ENCODE measurements around the gene AIFM2. TPM values are rescaled to one million over a fixed set of nuclear protein-coding genes. Genes with fewer than 3 reads are reported as not detected.

Gene AIFM2
- total and polyA plus RNA-seq, 5 experiments from 2014 or later, result 0.80 to 6.2 (median 1.5) TPM

Other genes with a start within 250 kb of the AIFM2 start
- gene MACROH2A2, start 80.0 kb downstream of the AIFM2 start, total RNA-seq, result 1 to 10 TPM; 6.7 to 7.2 TPM
- 1 to 10 TPM; 6.1 to 7.1 (median 6.3) TPM for gene MACROH2A2, start 80.0 kb downstream of the AIFM2 start, polyA plus RNA-seq
- 10 to 100 TPM; 34.5 to 35.3 TPM for gene TYSND1, start 13.9 kb upstream of the AIFM2 start, total RNA-seq
- gene TYSND1, start 13.9 kb upstream of the AIFM2 start, polyA plus RNA-seq, result 10 to 100 TPM; 23.0 to 28.8 (median 24.3) TPM
- gene SAR1A, start 37.7 kb upstream of the AIFM2 start, total RNA-seq, result 10 to 100 TPM; 91.7 to 94.7 TPM
- gene SAR1A, start 37.7 kb upstream of the AIFM2 start, polyA plus RNA-seq, result 10 to 100 TPM; 18.7 to 37.3 (median 21.5) TPM
- 10 to 100 TPM; 51.0 to 57.4 TPM for gene PPA1, start 100.6 kb upstream of the AIFM2 start, total RNA-seq
- gene PPA1, start 100.6 kb upstream of the AIFM2 start, polyA plus RNA-seq, result 100 to 1,000 TPM; 137 to 222 (median 154) TPM
- gene NPFFR1, start 151.2 kb upstream of the AIFM2 start, total RNA-seq, result not detected
- gene NPFFR1, start 151.2 kb upstream of the AIFM2 start, polyA plus RNA-seq, result not detected
- gene LRRC20, start 249.8 kb upstream of the AIFM2 start, total RNA-seq, result 1 to 10 TPM; 1.3 to 1.5 TPM
- gene LRRC20, start 249.8 kb upstream of the AIFM2 start, polyA plus RNA-seq, result 1 to 10 TPM; 1.8 to 2.2 (median 2.1) TPM